Transverse colon (tissue), 4 donors: ENCODE measurements around the gene CRTAP. TPM values are rescaled to one million over a fixed set of nuclear protein-coding genes. Genes with fewer than 3 reads are reported as not detected.
"Not testable (repeated sequence)": the region's sequence is repeated elsewhere in the genome, so short reads cannot be mapped to it uniquely, and the experiment has no call there.

Experiments
- DNase-seq: peaks from one replicate; pipeline ENCODE4 v3.0.0-alpha.2; 2019
- H3K27ac ChIP-seq, 4 donors: fragments of 200-600 bp; sonication (generic); 2 replicates each; pipeline ENCODE4 v1.5.1; 2016 to 2018; ENCODE audit warnings: inconsistent platforms in 4 of 4
- H3K27me3 ChIP-seq: fragments of 200-600 bp; sonication (generic); 2 replicates; pipeline ENCODE4 v1.5.1; 2017; ENCODE audit warnings: inconsistent platforms
- H3K36me3 ChIP-seq, 4 donors: fragments of 200-600 bp; sonication (generic); 2 replicates each; pipeline ENCODE4 v1.5.1; 2017 to 2019; ENCODE audit warnings: inconsistent platforms in 4 of 4
- H3K4me1 ChIP-seq, 4 donors: fragments of 200-600 bp; sonication (generic); 2 replicates each; pipeline ENCODE4 v1.5.1; 2017 to 2020; ENCODE audit warnings: inconsistent platforms in 4 of 4
- H3K4me3 ChIP-seq, 4 donors: fragments of 200-600 bp; sonication (generic); 1 replicate in 1 of 4; 2 replicates in 3 of 4; pipeline versions ENCODE4 v1.5.1 to v1.6.1; 2017 to 2019; ENCODE audit warnings: inconsistent platforms in 4 of 4
- H3K9me3 ChIP-seq, 2 donors: fragments of 200-600 bp; sonication (generic); 2 replicates each; pipeline ENCODE4 v1.5.1; 2017 to 2019; ENCODE audit warnings: inconsistent platforms in 2 of 2
- EP300 ChIP-seq: sonication (generic); formaldehyde crosslinking; IDR thresholded peaks from one replicate; pipeline ENCODE4 v1.6.1; 2017; ENCODE audit warnings: antibody characterized with exemption, low read depth
- POLR2A ChIP-seq: fragments of 450-650 bp; IDR thresholded peaks from one replicate; pipeline ENCODE4 v1.6.1; 2016; ENCODE audit warnings: antibody characterized with exemption, mild to moderate bottlenecking, moderate library complexity
- POLR2AphosphoS5 ChIP-seq, 3 donors: sonication (generic); formaldehyde crosslinking; IDR thresholded peaks; one replicate each; pipeline ENCODE4 v1.6.1; 2016; ENCODE audit warnings: antibody characterized with exemption in 3 of 3
- whole genome bisulfite sequencing, 2 donors: methylation state at CpG; one replicate each; pipeline ENCODE4 v1.1.5; 2018; ENCODE audit warnings: low coverage in 1 of 2; 5-methylcytosine and 5-hydroxymethylcytosine counted together
- in situ Hi-C, 4 donors: fragments of 200-750 bp; cut with MboI; loops; one replicate each; pipeline versions ENCODE4 v1.15.0 to v1.15.1; 2017; ENCODE audit warnings: low sequenced_read_pairs in 3 of 4, low pct_ligation_motif_present in 1 of 4, low pct_unique_long_range_greater_than_20kb in 1 of 4
- intact Hi-C: fragments of 100-400 bp; cut with DNase I; formaldehyde crosslinking; loops from one replicate; pipeline ENCODE4 v1.15.1; 2023; ENCODE audit warnings: low total_unique reads
- total RNA-seq, 4 donors: library from RNA; depleted of rRNA; stranded (reverse); fragments of >200 nt; gene quantifications; one replicate each; pipeline ENCODE4 v1.1.0, GENCODE V29; 2016
- TF ChIP-seq, protein P1 (sequence below), 5 experiments: fragments of 200-600 bp in 3 of 5; fragments of 450-650 bp in 2 of 5; sonication (generic) in 3 of 5; IDR thresholded peaks; 1 replicate in 2 of 5; 2 replicates in 3 of 5; pipeline ENCODE4 v1.5.1; 2016 to 2017; ENCODE audit warnings: antibody characterized with exemption in 5 of 5, inconsistent platforms in 3 of 5, mild to moderate bottlenecking in 2 of 5, moderate library complexity in 1 of 5

Gene CRTAP
- total RNA-seq, 4 donors from 2014 or later: 71.1 to 138 (median 88.8) TPM

DNA sequence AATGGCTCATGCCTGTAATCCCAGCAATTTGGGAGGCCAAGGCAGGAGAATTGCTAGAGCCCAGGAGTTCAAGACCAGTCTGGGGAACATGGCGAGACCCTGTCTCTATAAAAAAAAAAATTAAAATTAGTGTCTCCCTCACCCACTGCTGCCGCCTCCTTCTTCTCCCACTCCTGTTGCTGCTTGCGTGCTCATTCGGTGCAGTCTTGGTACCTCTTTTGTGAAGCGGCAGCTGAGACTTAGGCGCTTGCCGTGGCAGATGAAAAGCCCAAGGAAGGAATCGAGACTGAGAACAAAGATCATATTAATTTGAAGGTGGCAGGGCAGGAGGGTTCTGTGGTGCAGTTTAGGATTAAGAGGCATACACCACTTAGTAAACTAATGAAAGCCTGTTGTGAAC lies 36.9 kb upstream of the CRTAP start:
- no peak overlapping the region for H3K4me3 ChIP-seq
- intact Hi-C loops (no loop called here), in situ Hi-C loops (loop anchor here in 1 of 4 donors (5.0 kb wide), 1 partner anchor 125 kb away; the partner anchor contains the start of gene CCR4)
- no peaks in the 10 kb centered on the region for H3K27me3 ChIP-seq
- H3K36me3 ChIP-seq: no peaks in the 10 kb centered on the region
- no peak for DNase-seq
- H3K9me3 ChIP-seq: no peaks in the 10 kb centered on the region
- H3K4me1 ChIP-seq: peaks cover 0 to 6% (median 0%) of the 10 kb centered on the region in 4 donors
- WGBS, 2 donors: 92 to 97% methylated on average over 4 to 8 of the region's 8 CpGs
- TF ChIP-seq EP300 (no peak), POLR2A (no peak), POLR2AphosphoS5 (IDR thresholded peaks at IDR 0.05) (no peak)
- TF ChIP-seq, protein P1, sequence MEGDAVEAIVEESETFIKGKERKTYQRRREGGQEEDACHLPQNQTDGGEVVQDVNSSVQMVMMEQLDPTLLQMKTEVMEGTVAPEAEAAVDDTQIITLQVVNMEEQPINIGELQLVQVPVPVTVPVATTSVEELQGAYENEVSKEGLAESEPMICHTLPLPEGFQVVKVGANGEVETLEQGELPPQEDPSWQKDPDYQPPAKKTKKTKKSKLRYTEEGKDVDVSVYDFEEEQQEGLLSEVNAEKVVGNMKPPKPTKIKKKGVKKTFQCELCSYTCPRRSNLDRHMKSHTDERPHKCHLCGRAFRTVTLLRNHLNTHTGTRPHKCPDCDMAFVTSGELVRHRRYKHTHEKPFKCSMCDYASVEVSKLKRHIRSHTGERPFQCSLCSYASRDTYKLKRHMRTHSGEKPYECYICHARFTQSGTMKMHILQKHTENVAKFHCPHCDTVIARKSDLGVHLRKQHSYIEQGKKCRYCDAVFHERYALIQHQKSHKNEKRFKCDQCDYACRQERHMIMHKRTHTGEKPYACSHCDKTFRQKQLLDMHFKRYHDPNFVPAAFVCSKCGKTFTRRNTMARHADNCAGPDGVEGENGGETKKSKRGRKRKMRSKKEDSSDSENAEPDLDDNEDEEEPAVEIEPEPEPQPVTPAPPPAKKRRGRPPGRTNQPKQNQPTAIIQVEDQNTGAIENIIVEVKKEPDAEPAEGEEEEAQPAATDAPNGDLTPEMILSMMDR (IDR thresholded peaks at IDR 0.05): no peak
- H3K27ac ChIP-seq: no peak overlapping the region

DNA sequence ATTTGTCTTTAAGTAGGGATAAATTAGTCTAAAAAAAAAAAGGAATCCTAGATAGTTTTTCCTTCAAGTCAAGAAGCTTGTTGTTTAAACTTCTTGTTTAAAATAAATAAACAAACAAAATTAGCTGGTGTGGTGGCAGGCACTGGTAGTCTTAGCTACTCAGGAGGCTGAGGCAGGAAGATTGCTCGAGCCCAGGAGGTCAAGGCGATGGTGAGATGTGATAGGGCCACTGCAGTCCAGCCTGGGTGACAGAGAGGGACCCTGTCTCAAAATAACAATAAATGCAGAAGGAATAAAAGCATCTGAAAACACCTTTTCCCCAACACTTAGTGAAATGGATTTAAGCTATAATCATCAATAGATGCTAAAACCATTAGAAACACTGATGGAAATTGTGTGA lies 35.8 kb upstream of the CRTAP start:
- no peak overlapping the region for H3K4me3 ChIP-seq
- H3K9me3 ChIP-seq: no peaks in the 10 kb centered on the region
- TF ChIP-seq EP300 (no peak), POLR2AphosphoS5 (IDR thresholded peaks at IDR 0.05) (no peak), POLR2A (no peak)
- TF ChIP-seq, protein P1 (IDR thresholded peaks at IDR 0.05): no peak
- no peak overlapping the region for H3K27ac ChIP-seq
- intact Hi-C loops: no loop called here
- WGBS, 2 donors: 98 to 100% methylated on average over 2 of the region's 2 CpGs
- peaks cover 0 to 6% (median 0%) of the 10 kb centered on the region in 4 donors for H3K4me1 ChIP-seq
- no peaks in the 10 kb centered on the region for H3K36me3 ChIP-seq
- no peak for DNase-seq
- in situ Hi-C loops: loop anchor here in 1 of 4 donors (5.0 kb wide), 1 partner anchor 126 kb away; the partner anchor contains the start of gene CCR4
- no peaks in the 10 kb centered on the region for H3K27me3 ChIP-seq

DNA sequence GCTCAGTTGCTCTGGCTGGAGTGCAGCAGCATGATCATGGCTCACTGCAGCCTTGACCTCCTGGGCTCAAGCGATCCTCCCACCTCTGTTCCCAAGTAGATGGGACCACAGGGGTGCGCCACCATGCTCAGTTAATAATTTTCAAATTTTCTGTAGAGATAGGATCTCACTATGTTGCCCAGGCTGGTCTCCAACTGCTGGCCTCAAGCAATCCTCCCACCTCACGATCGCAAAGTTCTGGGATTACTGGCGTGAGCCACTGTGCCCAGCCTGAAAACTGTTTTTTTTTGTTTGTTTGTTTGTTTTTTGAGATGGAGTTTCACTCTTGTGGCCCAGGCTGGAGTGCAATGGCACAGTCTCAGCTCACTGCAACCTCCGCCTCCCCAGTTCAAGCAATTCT lies 34.0 kb upstream of the CRTAP start:
- WGBS, 2 donors: 91% methylated on average over 6 of the region's 6 CpGs; no CpG with 5 or more reads in 1 of the 2 donors
- H3K36me3 ChIP-seq, H3K4me3 ChIP-seq, intact Hi-C loops, H3K27me3 ChIP-seq, DNase-seq, H3K9me3 ChIP-seq, H3K27ac ChIP-seq, H3K4me1 ChIP-seq: not testable (repeated sequence)
- in situ Hi-C loops: loop anchor here in 1 of 4 donors (5.0 kb wide), 1 partner anchor 128 kb away; the partner anchor contains the start of gene CCR4

DNA sequence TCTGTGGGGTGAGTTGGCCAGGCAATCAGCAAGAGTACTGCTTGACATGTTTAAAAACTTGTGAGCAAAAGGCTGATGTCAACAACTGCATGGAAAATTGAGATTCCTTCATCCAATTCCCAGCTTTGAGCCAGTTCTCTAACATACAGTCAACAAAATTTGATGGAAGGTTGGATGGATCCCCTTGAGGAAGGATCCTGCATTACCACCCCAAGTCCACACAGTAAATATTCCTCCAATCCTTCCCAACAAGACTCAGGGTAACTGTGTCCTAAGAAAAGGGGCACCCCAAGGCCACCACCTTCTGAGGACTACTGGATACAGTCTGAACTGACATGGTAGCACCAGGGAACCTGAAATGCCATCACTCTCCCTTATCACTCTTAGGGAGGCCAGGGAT lies 32.0 kb upstream of the CRTAP start:
- in situ Hi-C loops (no loop called here), intact Hi-C loops (no loop called here)
- Histone ChIP-seq H3K9me3 (no peaks in the 10 kb centered on the region), H3K4me3 (no peak overlapping the region), H3K27me3 (no peaks in the 10 kb centered on the region), H3K4me1 (no peaks in the 10 kb centered on the region), H3K36me3 (no peaks in the 10 kb centered on the region), H3K27ac (no peak overlapping the region)
- TF ChIP-seq POLR2A (no peak), POLR2AphosphoS5 (IDR thresholded peaks at IDR 0.05) (no peak)
- no peak for DNase-seq

DNA sequence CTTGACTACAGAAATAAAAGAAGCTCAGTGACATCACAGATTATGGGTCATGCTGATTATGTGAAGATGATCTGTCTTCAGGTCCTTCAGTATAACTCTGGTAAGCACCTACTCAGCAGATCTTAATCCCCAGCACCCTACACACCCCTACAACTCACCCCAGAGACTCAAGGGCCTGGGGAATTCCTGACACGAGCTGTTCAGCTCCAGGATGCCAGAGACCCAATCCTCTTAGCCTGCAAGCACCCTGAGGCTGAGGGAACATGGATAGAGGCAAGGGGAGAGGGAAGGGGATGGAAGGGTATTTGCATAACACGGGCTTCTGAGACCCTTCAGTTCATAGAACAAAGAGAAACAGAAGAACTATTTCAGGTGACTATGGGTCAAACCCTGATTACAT lies 29.9 kb upstream of the CRTAP start:
- H3K9me3 ChIP-seq: no peaks in the 10 kb centered on the region
- 74% methylated on average over 2 of the region's 2 CpGs; no CpG with 5 or more reads in 1 of the 2 donors for WGBS, 2 donors
- in situ Hi-C loops: no loop called here
- H3K4me1 ChIP-seq: no peaks in the 10 kb centered on the region
- intact Hi-C loops: no loop called here
- no peaks in the 10 kb centered on the region for H3K27me3 ChIP-seq
- H3K27ac ChIP-seq: no peak overlapping the region
- TF ChIP-seq POLR2A (no peak), POLR2AphosphoS5 (IDR thresholded peaks at IDR 0.05) (no peak), EP300 (no peak)
- TF ChIP-seq, protein P1 (IDR thresholded peaks at IDR 0.05): no peak
- DNase-seq: no peak
- no peak overlapping the region for H3K4me3 ChIP-seq
- H3K36me3 ChIP-seq: no peaks in the 10 kb centered on the region
